HG03469 (cell line): ENCODE measurements around the gene FHAD1.
"Not testable (repeated sequence)": the region's sequence is repeated elsewhere in the genome, so short reads cannot be mapped to it uniquely, and the experiment has no call there.

Experiments
- ATAC-seq: cut with Tn5 transposase; IDR thresholded peaks from one replicate; pipeline ENCODE4 v1.9.1; 2021; ENCODE audit warnings: mild to moderate bottlenecking, moderate library complexity, moderate number of reproducible peaks; ENCODE audit not compliant: unreplicated experiment

FHAD1 gene

DNA sequence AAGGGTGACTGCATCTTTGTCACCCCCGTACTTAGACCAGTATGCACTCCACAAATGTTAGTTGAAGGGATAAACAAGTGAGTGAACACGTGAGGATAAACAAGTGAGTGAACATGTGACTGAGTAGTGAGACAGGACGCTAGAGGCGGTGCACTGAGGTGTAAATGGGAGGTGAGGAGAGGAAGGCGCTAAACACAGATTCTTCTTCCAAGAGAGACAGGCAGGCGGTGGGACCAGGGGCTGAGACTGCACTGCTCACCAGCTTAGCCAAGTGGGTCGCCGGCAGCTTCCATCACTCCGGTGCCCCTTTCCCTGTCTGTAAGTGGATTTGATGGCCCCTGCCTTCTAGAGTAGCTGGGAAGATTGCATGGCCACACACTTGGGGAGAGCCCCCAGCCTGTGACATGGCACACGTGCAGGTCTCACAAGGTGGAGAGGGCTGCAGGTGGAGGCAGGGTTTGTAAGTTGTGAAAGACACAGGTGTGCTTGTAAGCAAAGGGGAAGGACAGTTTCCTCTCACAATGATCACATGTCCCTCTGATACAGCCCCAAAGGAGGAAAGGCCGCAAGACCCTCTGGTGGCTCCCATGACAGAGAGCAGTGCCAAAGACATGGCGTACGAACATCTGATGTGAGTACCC lies 115.2 kb downstream of the FHAD1 start:
- ATAC-seq = no peak

DNA sequence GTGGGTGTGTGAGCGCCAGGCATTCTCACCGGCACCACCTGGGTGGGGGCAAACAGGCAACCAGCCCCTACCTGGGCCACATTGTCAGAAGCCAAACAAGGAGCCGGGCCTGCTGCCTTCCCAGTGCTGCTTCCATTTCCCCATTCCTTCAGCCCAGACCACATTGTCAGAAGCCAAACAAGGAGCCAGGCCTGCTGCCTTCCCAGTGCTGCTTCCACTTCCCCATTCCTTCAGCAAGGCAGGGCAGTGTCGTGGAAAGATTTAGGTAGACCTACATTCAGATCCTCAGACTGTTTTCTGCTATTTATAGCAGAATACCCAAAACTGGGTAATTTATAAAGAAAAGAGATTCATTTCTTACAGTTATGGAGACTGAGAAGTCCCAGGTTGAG lies 115.7 kb downstream of the FHAD1 start:
- ATAC-seq = no peak

DNA sequence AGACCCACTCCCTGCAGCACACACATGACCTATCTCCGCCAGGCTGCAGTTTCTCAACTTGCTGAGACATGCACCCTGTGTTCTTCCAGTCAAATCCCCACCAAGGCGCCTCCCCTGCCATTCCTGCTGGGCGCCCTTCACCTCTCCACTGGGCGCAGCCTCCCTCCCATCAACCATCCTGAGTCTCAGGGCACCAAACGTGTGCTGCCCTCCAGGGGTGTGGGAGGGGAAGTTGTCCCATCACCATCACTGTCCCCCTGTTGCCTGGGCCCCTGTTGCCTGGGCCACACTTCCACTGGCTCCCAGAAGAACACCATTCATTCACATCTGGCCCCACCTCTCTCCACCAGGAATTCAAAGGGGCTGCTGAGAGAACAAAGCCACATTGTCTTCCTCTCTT lies 117.7 kb downstream of the FHAD1 start:
- ATAC-seq = no peak

DNA sequence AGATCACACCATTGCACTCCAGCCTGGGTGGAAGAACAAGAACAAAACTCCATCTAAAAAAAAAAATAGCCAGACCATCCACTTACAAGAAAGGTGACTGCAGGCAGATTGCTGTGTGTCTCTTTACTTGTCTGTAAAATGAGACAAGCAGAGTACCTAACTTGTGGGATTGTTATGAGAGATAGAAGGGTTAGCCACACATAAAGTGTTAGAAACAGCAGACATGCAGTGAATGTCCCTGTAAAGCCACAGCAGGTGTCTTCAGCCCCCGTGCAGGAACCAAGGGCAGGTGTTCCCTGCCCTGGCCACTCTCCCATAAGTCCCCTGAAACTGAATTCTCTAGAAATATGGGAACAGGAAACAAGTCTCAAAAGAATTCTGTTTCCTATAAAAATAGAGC lies 121.9 kb downstream of the FHAD1 start:
- no peak for ATAC-seq

DNA sequence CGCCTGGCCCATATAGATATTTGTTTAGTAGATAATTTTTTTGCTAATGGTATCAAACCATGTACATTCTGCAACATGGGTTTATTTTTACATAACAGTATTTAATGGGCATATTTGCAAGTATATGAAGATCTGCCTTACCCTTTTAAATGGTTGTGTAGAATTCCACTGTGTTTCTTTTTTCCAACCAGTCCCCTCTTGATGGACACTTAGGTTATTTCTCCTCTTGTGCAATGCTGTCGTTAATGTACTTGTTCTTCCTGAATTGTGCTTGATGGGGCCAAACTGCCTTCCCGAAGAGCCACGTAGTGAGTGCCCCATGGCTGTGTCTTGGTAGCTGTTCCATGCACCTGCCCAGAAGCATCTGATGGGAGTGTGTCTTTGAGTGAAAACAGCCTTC lies 123.2 kb downstream of the FHAD1 start:
- ATAC-seq = no peak

DNA sequence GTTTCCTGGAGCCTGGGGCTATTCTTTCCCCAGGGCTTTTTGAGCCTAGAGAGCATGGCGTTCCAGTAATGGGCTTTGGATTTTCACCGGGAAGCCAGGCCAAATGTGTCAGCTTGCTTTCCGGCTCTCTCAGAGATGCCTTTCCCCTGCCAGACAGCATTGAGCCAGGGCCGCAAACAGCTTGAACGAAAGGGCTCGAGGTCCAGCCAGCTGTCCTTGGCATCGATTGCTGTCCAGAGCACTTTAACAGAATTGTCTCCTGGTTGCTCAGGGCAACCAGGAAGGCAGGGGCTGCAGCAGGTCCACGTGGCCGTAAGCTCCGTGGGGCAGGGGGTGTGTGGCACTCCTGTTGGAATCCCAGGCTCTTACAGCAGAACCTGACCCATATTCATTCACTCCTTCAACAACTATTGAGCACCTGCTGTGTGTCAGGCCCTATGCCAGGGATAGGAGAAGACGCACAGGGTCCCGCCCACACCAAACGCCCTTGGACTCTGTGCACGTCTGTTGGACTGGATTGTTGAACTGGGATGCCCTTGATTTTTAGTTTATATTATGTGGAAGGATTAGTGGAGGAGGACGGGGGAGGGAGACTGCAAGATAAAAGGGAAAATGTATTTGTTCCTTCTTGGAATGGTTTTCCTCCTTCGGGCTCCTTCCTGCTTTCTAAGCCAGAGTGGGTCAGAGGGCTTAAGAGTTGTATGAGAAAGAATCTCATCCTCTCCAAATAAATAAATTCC lies 123.9 kb downstream of the FHAD1 start:
- no peak for ATAC-seq

DNA sequence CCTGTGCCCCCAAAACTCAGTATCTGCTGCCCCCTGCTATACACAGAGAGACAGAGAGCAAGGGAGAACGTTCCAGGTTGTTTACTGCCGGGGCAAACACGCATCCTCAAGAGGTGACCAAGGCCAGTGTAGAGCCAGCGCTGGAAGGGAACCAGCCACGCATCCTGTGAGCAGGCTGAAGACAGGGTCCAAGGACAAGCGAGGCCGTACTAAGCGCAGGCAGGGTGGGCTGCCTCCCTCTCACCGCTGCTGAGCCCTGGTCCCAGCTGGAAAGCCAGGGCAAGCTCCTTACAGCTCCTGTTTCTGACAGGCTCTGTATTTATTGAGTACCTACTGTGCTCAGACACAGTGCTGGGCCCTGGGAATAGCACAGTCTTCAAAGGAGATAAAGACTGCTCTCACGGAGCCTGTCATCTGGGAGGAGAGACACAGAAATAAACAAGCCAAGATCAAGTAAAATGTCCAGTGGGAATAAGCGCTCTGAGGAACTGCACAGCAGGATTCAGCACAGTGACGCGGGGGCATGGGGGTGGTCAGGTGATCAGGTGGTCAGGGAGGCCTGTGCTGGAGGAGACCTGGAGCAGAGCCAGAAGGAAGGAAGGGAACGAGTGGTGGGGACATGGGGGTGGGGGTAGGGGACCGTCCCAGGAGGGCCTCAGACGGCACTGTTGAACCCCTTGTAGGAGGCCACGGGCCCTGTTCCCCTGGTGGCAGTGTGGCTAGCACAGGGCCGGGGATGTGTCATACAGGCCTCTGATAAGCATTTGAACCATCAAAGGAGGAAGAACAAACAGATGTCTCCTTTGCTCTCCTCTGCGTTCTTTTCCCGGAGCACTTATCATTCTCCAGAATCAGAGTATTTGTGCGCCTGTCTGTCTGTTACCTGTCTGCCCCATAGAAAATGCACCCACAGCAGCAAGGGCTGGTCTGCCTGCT lies 124.9 kb downstream of the FHAD1 start:
- no peak for ATAC-seq

DNA sequence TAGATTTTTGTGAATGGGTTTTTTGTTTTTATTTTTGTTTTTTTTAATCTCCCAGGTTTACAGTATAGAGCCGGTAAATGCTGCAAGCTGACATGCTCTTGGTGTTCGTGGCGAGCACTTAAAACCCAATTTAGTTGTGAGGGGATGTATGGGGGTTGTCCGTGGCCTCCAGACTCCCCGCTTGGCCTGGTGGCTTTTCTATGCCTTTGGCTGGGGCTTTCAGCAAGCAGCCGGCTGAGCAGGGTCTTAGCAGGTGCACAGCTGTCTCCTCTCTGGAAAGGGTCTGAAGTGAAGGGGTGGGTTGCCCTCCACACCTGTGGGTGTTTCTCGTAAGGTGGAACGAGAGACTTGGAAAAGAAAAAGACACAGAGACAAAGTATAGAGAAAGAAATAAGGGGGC lies 131.7 kb downstream of the FHAD1 start:
- no peak for ATAC-seq

DNA sequence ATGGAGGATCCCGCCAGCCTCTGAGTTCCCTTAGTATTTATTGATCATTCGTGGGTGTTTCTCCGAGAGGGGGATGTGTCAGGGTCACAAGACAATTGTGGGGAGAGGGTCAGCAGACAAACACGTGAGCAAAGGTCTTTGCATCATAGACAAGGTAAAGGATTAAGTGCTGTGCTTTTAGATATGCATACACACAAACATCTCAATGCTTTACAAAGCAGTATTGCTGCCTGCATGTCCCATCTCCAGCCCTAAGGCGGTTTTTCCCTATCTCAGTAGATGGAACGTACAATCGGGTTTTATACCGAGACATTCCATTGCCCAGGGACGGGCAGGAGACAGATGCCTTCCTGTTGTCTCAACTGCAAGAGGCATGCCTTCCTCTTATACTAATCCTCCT lies 132.1 kb downstream of the FHAD1 start:
- ATAC-seq = not testable (repeated sequence)

DNA sequence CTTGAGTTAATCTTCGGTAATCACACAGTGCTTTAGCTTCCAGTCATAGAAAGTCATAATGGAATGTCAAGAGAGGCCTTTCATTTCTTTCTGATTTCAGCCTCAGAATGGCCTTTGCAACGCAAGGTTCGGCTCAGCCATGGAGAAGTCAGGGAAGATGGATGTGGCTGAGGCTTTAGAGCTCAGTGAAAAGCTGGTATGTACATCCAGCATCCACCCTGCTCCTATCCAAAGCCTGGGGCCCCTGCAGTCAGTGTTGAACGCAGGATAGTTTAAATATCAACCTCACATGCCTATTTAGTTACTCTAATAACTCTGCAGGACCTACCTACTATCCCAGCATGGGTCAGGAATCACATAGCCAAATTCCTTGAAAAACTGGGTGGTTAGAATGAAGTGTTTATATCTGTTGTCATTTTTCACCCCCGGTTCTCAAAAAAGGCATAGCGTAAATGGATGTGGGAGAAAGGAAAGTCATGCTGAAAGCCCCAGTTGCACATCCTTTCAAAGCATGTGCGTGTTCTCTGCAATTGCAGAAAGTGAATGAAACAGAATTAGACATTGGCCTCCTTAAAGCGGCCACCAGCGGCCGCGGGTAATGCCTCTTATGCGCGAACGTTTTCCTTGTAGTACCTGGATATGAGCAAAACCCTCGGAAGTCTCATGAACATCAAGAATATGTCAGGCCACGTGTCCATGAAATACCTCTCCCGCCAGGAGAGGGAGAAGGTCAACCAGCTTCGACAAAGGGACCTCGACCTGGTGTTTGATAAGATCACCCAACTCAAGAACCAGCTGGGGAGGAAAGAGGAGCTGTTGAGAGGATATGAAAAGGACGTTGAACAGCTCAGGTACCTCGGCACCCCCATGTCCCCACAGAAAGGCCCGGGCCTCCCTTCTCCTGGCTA lies 133.8 kb downstream of the FHAD1 start:
- no peak for ATAC-seq

DNA sequence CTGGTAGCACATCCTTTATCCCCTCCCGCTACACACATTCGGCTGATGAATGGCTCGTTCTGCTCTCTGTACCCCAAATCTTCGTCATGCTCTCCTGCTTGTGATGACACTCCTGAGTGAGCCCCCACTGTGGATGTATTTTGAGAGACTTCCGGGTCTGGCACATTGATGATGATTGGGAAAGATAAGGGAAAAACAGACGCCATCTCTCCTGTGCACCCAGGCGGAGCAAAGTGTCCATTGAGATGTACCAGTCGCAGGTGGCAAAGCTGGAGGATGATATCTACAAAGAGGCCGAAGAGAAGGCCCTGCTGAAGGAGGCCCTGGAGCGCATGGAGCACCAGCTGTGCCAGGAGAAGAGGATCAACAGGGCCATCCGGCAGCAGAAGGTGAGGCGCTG lies 134.8 kb downstream of the FHAD1 start:
- ATAC-seq = no peak

DNA sequence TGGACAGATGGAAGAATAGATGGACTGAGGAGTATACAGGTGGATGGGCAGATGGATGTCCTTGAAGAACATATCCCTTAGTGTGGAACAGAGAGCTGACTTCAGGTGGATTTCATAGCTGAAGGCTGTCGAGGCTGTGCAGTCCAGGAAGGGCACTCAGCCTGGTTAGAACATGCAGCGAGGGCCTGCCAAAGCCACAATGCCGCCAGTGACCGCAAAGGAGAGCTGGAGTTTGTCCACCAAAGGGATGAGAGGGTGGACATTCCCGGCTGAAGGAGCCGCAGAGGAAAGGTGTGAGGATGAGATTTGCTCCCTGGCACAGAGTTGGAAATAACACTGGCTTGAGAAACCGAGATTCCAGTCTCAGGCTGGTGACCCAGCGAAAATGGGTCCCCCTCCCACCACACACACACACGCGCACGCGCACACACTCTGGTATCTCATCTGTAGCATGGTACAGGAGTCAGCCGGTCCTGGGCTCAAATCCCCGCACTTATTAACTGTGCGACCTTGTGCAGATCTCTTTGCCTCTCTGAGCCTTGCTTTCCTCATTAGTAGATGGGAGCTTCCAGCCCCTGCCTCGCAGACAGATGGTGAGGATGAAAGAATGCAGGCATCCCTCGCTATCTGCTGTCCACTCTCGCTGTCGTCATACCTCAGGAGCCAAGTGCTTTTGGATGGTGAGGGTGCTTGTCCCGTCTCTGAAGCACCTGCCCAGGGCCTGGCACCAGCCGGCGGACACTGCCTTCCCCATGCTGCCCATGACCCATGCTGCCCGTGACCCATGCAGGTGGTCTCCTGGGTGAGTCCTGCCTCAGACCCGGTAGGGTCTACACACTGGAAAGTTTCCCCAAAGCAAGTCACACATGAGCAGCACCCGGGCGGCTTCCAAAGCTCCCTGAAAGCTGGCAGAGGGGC lies 135.8 kb downstream of the FHAD1 start:
- no peak for ATAC-seq

DNA sequence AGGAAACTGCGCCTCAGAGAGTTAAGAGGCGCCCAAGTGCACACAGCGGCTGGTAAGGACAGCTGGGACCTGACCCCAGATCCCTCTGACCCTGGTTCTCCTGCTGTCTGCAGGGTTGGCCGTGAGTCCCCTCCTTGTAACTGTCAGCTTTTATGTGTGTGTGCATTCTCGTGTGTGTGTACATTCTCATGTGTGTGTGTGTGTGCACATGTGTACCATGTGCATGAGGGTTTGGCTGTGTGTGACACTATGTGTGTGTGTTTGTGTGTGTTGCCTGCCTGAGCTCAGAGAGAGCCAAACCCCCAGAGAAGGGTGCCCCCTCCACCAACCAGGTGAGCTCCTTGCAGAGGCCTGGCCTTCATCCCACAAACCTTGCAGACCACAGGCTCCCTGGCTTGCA lies 136.8 kb downstream of the FHAD1 start:
- ATAC-seq = no peak

DNA sequence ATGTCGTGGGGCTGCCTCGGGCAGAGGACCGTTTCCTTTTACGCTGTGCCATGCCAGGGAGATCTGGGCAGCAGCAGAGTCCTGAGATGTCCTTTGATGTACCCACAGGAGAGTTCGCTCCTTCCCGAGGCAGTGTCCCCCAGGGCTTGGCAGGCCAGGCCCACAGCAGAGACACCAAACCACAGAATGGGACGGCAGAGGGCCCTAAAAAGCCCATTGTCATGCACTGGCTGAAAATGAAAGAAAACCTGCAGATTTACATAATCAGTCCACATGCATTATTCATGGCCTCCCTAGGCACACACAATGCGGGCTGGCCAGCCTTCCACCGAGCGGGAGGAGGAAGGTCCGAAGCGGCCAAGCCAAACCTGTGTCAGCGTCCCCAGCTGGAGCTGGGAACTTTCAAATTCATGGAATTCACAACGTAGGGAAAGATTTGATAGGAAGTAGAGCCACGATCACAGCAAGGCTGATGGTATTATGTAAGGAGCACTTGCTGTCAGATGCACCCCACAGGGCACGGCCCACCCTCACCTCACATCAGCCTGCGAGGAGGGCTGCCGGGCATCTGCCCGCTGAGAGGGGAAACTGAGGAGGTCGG lies 137.4 kb downstream of the FHAD1 start:
- no peak for ATAC-seq

DNA sequence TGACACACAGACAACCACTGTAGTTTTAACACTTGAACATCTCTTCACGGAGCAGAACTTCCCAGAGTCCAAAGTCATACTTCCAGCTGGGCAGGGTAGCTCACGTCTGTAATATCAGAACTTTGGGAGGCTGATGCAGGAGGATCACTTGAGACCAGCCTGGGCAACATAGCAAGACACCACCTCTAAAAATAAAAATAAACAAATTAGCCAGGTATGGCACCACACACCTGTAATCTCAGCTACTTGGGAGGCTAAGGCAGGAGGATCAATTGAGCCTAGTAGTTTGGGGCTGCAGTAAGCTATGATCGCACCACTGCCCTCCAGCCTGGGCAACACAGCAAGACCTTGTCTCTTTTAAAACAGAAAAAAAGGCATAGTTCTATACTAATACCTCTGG lies 138.4 kb downstream of the FHAD1 start:
- no peak for ATAC-seq

DNA sequence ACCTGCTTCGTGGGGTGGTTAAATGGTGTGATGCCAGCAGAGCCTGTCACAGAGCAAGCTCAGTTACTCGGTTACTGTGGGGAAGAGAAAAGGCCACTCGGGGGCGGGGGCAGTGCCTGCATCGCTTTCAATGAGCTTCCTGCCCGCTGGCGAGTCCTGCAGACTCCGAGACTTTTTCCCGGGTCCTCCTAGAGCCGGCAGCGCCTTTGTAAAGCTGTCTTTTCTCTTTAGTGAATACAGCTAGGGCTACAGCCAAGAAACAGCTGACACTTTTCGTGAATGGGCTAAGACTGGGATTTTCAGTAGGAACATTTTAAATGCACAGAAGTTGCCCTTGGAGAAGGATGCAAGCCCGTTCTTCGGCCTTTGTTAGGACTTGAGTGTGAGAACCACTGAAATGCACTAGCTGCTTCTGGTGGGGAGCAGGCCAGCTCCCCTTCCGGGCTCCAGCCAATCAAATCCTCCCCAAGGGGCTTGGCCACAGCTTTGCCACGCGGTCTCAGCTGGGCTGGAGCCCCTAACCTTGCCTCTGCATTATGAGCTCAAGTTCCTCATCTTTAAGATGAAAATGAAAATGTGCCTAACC lies 139.2 kb downstream of the FHAD1 start:
- ATAC-seq = no peak

DNA sequence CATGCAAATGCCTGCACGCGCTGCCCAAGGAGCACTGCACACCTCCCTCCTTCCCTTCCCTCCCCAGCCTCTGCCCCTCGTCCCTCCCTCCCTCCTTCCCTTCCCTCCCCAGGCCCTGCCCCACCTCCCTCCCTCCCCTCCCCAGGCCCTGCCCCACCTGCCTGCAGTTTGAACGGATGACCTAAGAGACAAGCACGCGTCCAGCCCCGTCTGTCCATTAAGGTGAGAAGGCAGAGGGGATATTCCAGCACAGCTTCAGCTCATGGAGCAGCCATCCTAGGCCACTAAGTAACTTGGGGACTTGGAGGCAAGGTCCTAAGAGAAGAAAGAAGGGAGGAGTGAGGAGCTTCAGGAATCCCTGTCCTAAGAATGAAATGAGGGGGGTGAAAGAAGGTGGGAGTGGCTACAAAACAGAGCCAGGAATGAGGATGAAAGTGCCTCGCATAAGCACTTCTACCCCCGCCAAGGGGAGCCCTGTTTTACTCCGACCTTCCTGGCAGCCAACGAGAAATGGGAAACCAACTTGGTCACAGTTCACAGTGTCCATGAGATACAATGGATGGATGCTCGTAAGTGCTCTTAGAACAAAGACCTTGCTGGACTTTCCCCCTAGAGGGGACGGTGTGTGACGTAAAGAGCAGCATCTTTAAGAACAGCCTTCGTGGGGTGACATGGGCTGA lies 141.3 kb downstream of the FHAD1 start:
- no peak for ATAC-seq

DNA sequence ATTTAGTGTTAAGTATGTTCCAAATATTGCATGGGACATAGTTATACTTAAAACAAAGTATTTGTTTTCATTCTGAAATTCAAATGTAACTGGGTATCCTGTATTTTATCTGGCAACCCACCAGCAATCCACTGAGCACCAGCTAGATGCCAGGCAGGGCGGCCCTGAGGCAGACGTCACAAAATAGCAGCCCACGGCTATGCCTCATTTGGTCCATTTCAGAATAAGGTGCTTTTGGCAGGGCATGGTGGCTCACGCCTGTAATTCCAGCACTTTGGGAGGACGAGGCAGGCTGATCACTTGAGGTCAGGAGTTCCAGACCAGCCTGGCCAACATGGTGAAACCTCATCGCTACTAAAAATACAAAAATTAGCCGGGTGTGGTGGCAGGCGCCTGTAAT lies 142.8 kb downstream of the FHAD1 start:
- not testable (repeated sequence) for ATAC-seq
